HepG2 (cell line): Measurements from ENCODE around the gene ADCYAP1. TPM values are rescaled to one million over a fixed set of nuclear protein-coding genes. Genes with fewer than 3 reads are reported as not detected.

Experiments
- ATAC-seq: fragments of 200-7000 bp; cut with Tn5 transposase; 3 replicates; pipeline ENCODE4 v1.9.1; 2020; ENCODE audit warnings: mild to moderate bottlenecking, moderate library complexity
- BruUV-seq: library from RNA; stranded (reverse); fragments of 400-500 nt; replicated peaks from 2 replicates; lab custom pipeline; 2021; lab: Mats Ljungman, UMichigan
- CTCF ChIA-PET: fragments of 300-600 bp; formaldehyde crosslinking; extraction: SDS; loops from one replicate; lab custom pipeline; 2021; ENCODE audit warnings: low total read pairs, inconsistent platforms, low intra/inter-chr PET ratio; lab: Yijun Ruan, JAX
- POLR2A ChIA-PET: fragments of 350-600 bp; sonication (Branson Sonifier 250); formaldehyde crosslinking; loops from one replicate; lab custom pipeline; 2020; ENCODE audit warnings: antibody characterized with exemption, inconsistent platforms; lab: Yijun Ruan, JAX
- DNase-seq: peaks from one replicate; pipeline ENCODE4 v3.0.0-alpha.2; 2015; ENCODE audit warnings: low spot score
- FAIRE-seq: peaks from 3 replicates; lab custom pipeline; 2011; peaks lifted over from hg19 to GRCh38; lab: Jason Lieb, UNC
- H2AFZ ChIP-seq: one replicate; pipeline ENCODE4 v1.6.1; 2011; ENCODE audit warnings: low read length, inconsistent platforms
- H3K27ac ChIP-seq: fragments of 300-600 bp; 3 replicates; pipeline ENCODE4 v1.8.0; 2011; ENCODE audit warnings: mixed run types, mild to moderate bottlenecking, mixed read lengths, low read length, inconsistent platforms; ENCODE audit not compliant: insufficient read depth; ENCODE audit errors: extremely low read length
- H3K27me3 ChIP-seq, 2 experiments: fragments of 200-600 bp in 1 of 2; 2 replicates in 1 of 2; 3 replicates in 1 of 2; pipeline versions ENCODE4 v1.6.0 to v1.8.0; 2011; ENCODE audit warnings: low read length in 2 of 2, mild to moderate bottlenecking in 2 of 2, moderate library complexity in 2 of 2, inconsistent platforms in 1 of 2; ENCODE audit not compliant: insufficient read depth in 2 of 2, control insufficient read depth in 1 of 2
- H3K36me3 ChIP-seq, 2 experiments: fragments of 200-600 bp in 1 of 2; replicated peaks in 1 of 2; 2 replicates in 1 of 2; 3 replicates in 1 of 2; pipeline versions ENCODE4 v1.5.1 to v1.8.0; 2011; ENCODE audit warnings: low read length in 2 of 2, inconsistent platforms in 1 of 2; ENCODE audit not compliant: insufficient read depth in 2 of 2, control insufficient read depth in 1 of 2
- H3K4me1 ChIP-seq: 2 replicates; pipeline ENCODE4 v1.5.1; 2012; ENCODE audit warnings: low read length, inconsistent platforms; ENCODE audit not compliant: insufficient read depth
- H3K4me2 ChIP-seq: 2 replicates; pipeline ENCODE4 v1.6.0; 2011; ENCODE audit warnings: low read depth, low read length, inconsistent platforms
- H3K4me3 ChIP-seq, 3 experiments: fragments of 200-600 bp in 1 of 3; sonication (generic), shearing (Covaris generic) in 1 of 3; replicated peaks in 1 of 3; 2 replicates each; pipeline ENCODE4 v1.5.1; 2011 to 2016; ENCODE audit warnings: low read length in 3 of 3, inconsistent platforms in 2 of 3, low read depth in 2 of 3, mild to moderate bottlenecking in 2 of 3, control low read depth in 1 of 3, mixed read lengths in 1 of 3; ENCODE audit not compliant: insufficient read depth in 1 of 3
- H3K79me2 ChIP-seq: one replicate; pipeline ENCODE4 v1.6.1; 2011; ENCODE audit warnings: low read length, inconsistent platforms; ENCODE audit not compliant: insufficient read depth
- H3K9ac ChIP-seq: 2 replicates; pipeline ENCODE4 v1.6.0; 2011; ENCODE audit warnings: mild to moderate bottlenecking, low read depth, low read length, inconsistent platforms; ENCODE audit not compliant: insufficient read depth
- H3K9me3 ChIP-seq: 2 replicates; pipeline ENCODE4 v1.5.1; 2012; ENCODE audit warnings: mild to moderate bottlenecking, low read length
- H4K20me1 ChIP-seq: 2 replicates; pipeline ENCODE4 v1.6.0; 2011; ENCODE audit warnings: inconsistent platforms, mild to moderate bottlenecking, low read length, moderate library complexity; ENCODE audit not compliant: insufficient read depth
- ATF2 ChIP-seq: sonication (generic); formaldehyde crosslinking; IDR thresholded peaks from 2 replicates; pipeline ENCODE4 v1.4.0; 2020; ENCODE audit warnings: missing genetic modification reagents
- ATF5 ChIP-seq: sonication (generic); formaldehyde crosslinking; IDR thresholded peaks from 2 replicates; pipeline ENCODE4 v1.4.0; 2020; ENCODE audit warnings: mild to moderate bottlenecking, low read depth, missing genetic modification reagents
- CBX5 ChIP-seq: sonication (generic); formaldehyde crosslinking; IDR thresholded peaks from 2 replicates; pipeline ENCODE4 v1.4.0; 2020; ENCODE audit warnings: missing genetic modification reagents, borderline replicate concordance
- CSRNP2 ChIP-seq: sonication (generic); formaldehyde crosslinking; conservative IDR thresholded peaks from 2 replicates; pipeline ENCODE4 v1.8.0; 2022; ENCODE audit warnings: low read depth, missing genetic modification reagents
- FIP1L1 ChIP-seq: fragments of 200-400 bp; formaldehyde crosslinking; IDR thresholded peaks from 2 replicates; pipeline ENCODE4 v1.6.1; 2018; ENCODE audit warnings: low read depth, mild to moderate bottlenecking, low read length, moderate library complexity, borderline replicate concordance; ENCODE audit not compliant: insufficient read depth
- FOXM1 ChIP-seq: sonication (generic); formaldehyde crosslinking; IDR thresholded peaks from 2 replicates; pipeline ENCODE4 v1.5.0; 2020; ENCODE audit warnings: missing genetic modification reagents
- HCFC1 ChIP-seq: fragments of 150-350 bp; IDR thresholded peaks from 2 replicates; pipeline ENCODE4 v1.6.1; 2014; ENCODE audit warnings: low read depth, low read length
- KDM4B ChIP-seq: sonication (generic); formaldehyde crosslinking; IDR thresholded peaks from 2 replicates; pipeline ENCODE4 v1.4.0; 2020; ENCODE audit warnings: missing genetic modification reagents
- MZF1 ChIP-seq: sonication (generic); formaldehyde crosslinking; IDR thresholded peaks from 2 replicates; pipeline ENCODE4 v1.8.1; 2023; ENCODE audit warnings: mild to moderate bottlenecking, missing genetic modification reagents, borderline replicate concordance
- PHF20 ChIP-seq: sonication (generic); formaldehyde crosslinking; IDR thresholded peaks from 2 replicates; pipeline ENCODE4 v1.5.0; 2020; ENCODE audit warnings: mild to moderate bottlenecking, missing genetic modification reagents
- ZNF136 ChIP-seq: sonication (generic); formaldehyde crosslinking; IDR thresholded peaks from 2 replicates; pipeline ENCODE4 v1.8.1; 2022; ENCODE audit warnings: low read depth, mild to moderate bottlenecking, moderate library complexity, missing genetic modification reagents
- ZNF143 ChIP-seq: sonication (generic); formaldehyde crosslinking; IDR thresholded peaks from 2 replicates; pipeline ENCODE4 v1.4.0; 2020; ENCODE audit warnings: missing genetic modification reagents
- ZNF674 ChIP-seq: sonication (generic); formaldehyde crosslinking; IDR thresholded peaks from 2 replicates; pipeline ENCODE4 v1.5.0; 2020; ENCODE audit warnings: low read depth, mild to moderate bottlenecking, missing genetic modification reagents
- ZNF773 ChIP-seq: sonication (generic); formaldehyde crosslinking; IDR thresholded peaks from 2 replicates; pipeline ENCODE4 v1.4.0; 2020; ENCODE audit warnings: missing genetic modification reagents, borderline replicate concordance
- ZSCAN12 ChIP-seq: sonication (generic); formaldehyde crosslinking; IDR thresholded peaks from 2 replicates; pipeline ENCODE4 v1.9.0; 2021; ENCODE audit warnings: mild to moderate bottlenecking, missing genetic modification reagents
- WGBS: methylation state at CpG from one replicate; pipeline ENCODE4 v1.1.6; 2017; ENCODE audit warnings: low lambda C conversion rate; 5-methylcytosine and 5-hydroxymethylcytosine counted together
- in situ Hi-C: cut with HindIII; loops from 2 replicates; pipeline ENCODE4 v1.10.0; 2017; ENCODE audit warnings: low pct_unique_long_range_greater_than_20kb; ENCODE audit not compliant: extremely low pct_ligation_motif_present
- intact Hi-C: fragments of 100-400 bp; cut with micrococcal nuclease; formaldehyde crosslinking; loops from one replicate; pipeline ENCODE4 v1.10.0; 2022; ENCODE audit not compliant: unreplicated experiment
- polyA plus RNA-seq, 8 experiments: library from polyadenylated mRNA; depleted of rRNA in 3 of 8; stranded (reverse) in 7 of 8; unstranded in 1 of 8; fragments of >200 nt; fragmentation: Illumina TruSeq in 4 of 8; extraction: Trizol in 4 of 8; gene quantifications; 2 replicates each; pipeline versions ENCODE4 v1.2.1 to v1.2.3, GENCODE V29; 2011 to 2016; ENCODE audit warnings: low read depth in 4 of 8, missing spikeins in 1 of 8, mixed read lengths in 1 of 8; ENCODE audit not compliant: insufficient read depth in 1 of 8
- total RNA-seq, 5 experiments: library from RNA; depleted of rRNA; stranded (reverse); fragments of >200 nt; fragmentation: Illumina TruSeq; extraction: Trizol; gene quantifications; 2 replicates each; pipeline ENCODE4 v1.2.3, GENCODE V29; 2016; ENCODE audit warnings: low read depth in 1 of 5

Gene ADCYAP1
- total and polyA plus RNA-seq, 2 of the 13 experiments (the other 11 are each of a cell fraction or from before 2014, with no cell fraction given): not detected

GRCh38 chr18:905307-905947 is 756 bp downstream of the ADCYAP1 start:
- no peak overlapping the region for H3K9ac ChIP-seq
- no peaks in the 10 kb centered on the region for H3K36me3 ChIP-seq
- no peaks in the 10 kb centered on the region for H3K9me3 ChIP-seq
- H3K4me2 ChIP-seq: no peak overlapping the region
- BruUV-seq: no TSS peak
- intact Hi-C loops: no loop called here
- CTCF ChIA-PET: no interaction called here
- FAIRE-seq: no peak
- H3K79me2 ChIP-seq: no peaks in the 10 kb centered on the region
- H3K27ac ChIP-seq: no peak overlapping the region
- TF ChIP-seq ZSCAN12 (CRISPR knock-in tag) (no peak), ATF2 (CRISPR knock-in tag) (no peak), HCFC1 (no peak)
- ATAC-seq: no peak; the same call in 2 of the 3 replicates
- POLR2A ChIA-PET: no interaction called here
- H3K27me3 ChIP-seq: peaks cover 2 to 52% of the 10 kb centered on the region in 2 experiments
- WGBS: 42% methylated on average over 18 of the region's 33 CpGs
- H2AFZ ChIP-seq: no peak overlapping the region
- no peaks in the 10 kb centered on the region for H4K20me1 ChIP-seq
- H3K4me3 ChIP-seq: no peak overlapping the region
- in situ Hi-C loops: no loop called here
- DNase-seq: no peak
- H3K4me1 ChIP-seq: no peaks in the 10 kb centered on the region

- Histone ChIP-seq H3K79me2 (no peaks in the 10 kb centered on the region), H3K27me3 (peaks cover 2 to 53% of the 10 kb centered on the region in 2 experiments), H4K20me1 (no peaks in the 10 kb centered on the region), H3K9ac (no peak overlapping the region), H3K36me3 (no peaks in the 10 kb centered on the region), H3K9me3 (no peaks in the 10 kb centered on the region), H3K4me2 (no peak overlapping the region), H3K27ac (no peak overlapping the region), H3K4me3 (no peak overlapping the region), H2AFZ (no peak overlapping the region), H3K4me1 (no peaks in the 10 kb centered on the region)
- CTCF ChIA-PET: no interaction called here
- no peak for DNase-seq
- POLR2A ChIA-PET: no interaction called here
- in situ Hi-C loops: no loop called here
- intact Hi-C loops: no loop called here
- FAIRE-seq: no peak
- no peak for TF ChIP-seq CSRNP2 (CRISPR knock-in tag)
- TF ChIP-seq ZNF136 (CRISPR knock-in tag): no peak
- TF ChIP-seq KDM4B (CRISPR knock-in tag): no peak
- TF ChIP-seq FIP1L1: no peak
- no peak for TF ChIP-seq CBX5 (CRISPR knock-in tag)
- no peak for TF ChIP-seq FOXM1 (CRISPR knock-in tag)
- TF ChIP-seq ZNF143 (CRISPR knock-in tag): no peak
- no peak for TF ChIP-seq PHF20 (CRISPR knock-in tag)
- TF ChIP-seq ZNF773: no peak
- TF ChIP-seq MZF1: no peak
- TF ChIP-seq ATF5 (CRISPR knock-in tag): no peak
- no peak for TF ChIP-seq ZNF674 (CRISPR knock-in tag)
- WGBS: 13% methylated on average over 12 of the region's 26 CpGs
- no TSS peak for BruUV-seq
- ATAC-seq: no peak
These were observed 1.3 kb downstream of the ADCYAP1 start for GRCh38 chr18:905948-906415.
